Mucosa of rectum (tissue), 2 donors: ENCODE measurements around the gene SLFNL1.

Experiments
- H3K27ac ChIP-seq, 2 donors: one replicate each; pipeline ENCODE4 v1.7.0; 2013; ENCODE audit warnings: inconsistent platforms in 2 of 2, low read depth in 2 of 2, low read length in 2 of 2
- H3K27me3 ChIP-seq, 2 donors: one replicate each; pipeline ENCODE4 v1.7.0; 2013; ENCODE audit warnings: low read length in 2 of 2; ENCODE audit not compliant: control insufficient read depth in 2 of 2, insufficient read depth in 2 of 2
- H3K36me3 ChIP-seq, 2 donors: one replicate each; pipeline ENCODE4 v1.7.0; 2013; ENCODE audit warnings: low read length in 2 of 2; ENCODE audit not compliant: control insufficient read depth in 2 of 2, insufficient read depth in 2 of 2
- H3K4me1 ChIP-seq, 2 donors: one replicate each; pipeline ENCODE4 v1.7.0; 2013; ENCODE audit warnings: low read length in 2 of 2, mild to moderate bottlenecking in 1 of 2; ENCODE audit not compliant: control insufficient read depth in 2 of 2, insufficient read depth in 2 of 2
- H3K4me3 ChIP-seq, 2 donors: one replicate each; pipeline ENCODE4 v1.7.0; 2013; ENCODE audit warnings: low read length in 2 of 2
- H3K9ac ChIP-seq, 2 donors: one replicate each; pipeline ENCODE4 v1.7.0; 2013; ENCODE audit warnings: low read length in 2 of 2, low read depth in 1 of 2, mild to moderate bottlenecking in 1 of 2
- H3K9me3 ChIP-seq, 2 donors: one replicate each; pipeline ENCODE4 v1.7.0; 2013; ENCODE audit warnings: low read length in 2 of 2; ENCODE audit not compliant: control insufficient read depth in 2 of 2
- donor health status: healthy.
- donor health status: Normal muscosa, but diverticular disease.

The SLFNL1 gene

DNA sequence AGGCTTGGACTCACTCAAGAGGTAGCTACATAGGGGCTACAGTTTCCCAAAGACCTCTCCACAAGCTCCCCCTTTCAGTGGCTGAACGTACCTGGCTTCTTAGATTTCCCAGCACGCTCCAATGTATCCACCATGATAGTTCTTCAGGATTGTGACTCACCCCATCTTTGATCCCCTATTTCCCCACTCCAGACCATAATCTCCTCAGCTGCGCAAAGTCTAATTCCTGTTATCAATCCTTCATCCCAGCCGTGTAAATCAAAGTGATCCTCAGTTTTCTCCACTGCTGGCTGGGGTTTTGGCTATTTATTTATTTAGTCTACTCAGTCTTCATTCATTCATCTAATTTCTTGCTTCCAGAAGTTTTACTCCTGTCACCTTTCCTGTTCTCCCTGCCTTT, 55.1 kb downstream of the SLFNL1 start:
- Histone ChIP-seq H3K27ac (no peak overlapping the region), H3K4me3 (no peak overlapping the region), H3K27me3 (peaks cover 0 to 2% of the 10 kb centered on the region in 2 donors)

More for the DNA sequence above, 55.1 kb downstream of the SLFNL1 start:
- Histone ChIP-seq H3K9me3 (no peaks in the 10 kb centered on the region), H3K4me1 (no peaks in the 10 kb centered on the region), H3K9ac (no peak overlapping the region), H3K36me3 (no peaks in the 10 kb centered on the region)
